Cardiac fibroblast (primary cell): Measurements from ENCODE around the gene RBM20.
A peak's percentile ranks its signal among the peaks of the same experiment; 100 is the strongest.

Source experiments
- DNase-seq, 2 donors: peaks; one replicate each; pipeline versions ENCODE4 v3.0.0 to v3.0.0-alpha.2; 2010; ENCODE audit warnings: low read depth in 2 of 2
- H3K4me3 ChIP-seq, 2 donors: replicated peaks in 1 of 2; 1 replicate in 1 of 2; 2 replicates in 1 of 2; pipeline ENCODE4 v1.5.1; 2011; ENCODE audit warnings: low read depth in 2 of 2, low read length in 2 of 2, mild to moderate bottlenecking in 2 of 2, moderate library complexity in 1 of 2
- TF ChIP-seq, protein P1 (sequence below): IDR thresholded peaks from one replicate; pipeline ENCODE4 v1.5.1; 2011; ENCODE audit warnings: low read depth, mild to moderate bottlenecking, low read length, inconsistent platforms

RBM20 gene

DNA sequence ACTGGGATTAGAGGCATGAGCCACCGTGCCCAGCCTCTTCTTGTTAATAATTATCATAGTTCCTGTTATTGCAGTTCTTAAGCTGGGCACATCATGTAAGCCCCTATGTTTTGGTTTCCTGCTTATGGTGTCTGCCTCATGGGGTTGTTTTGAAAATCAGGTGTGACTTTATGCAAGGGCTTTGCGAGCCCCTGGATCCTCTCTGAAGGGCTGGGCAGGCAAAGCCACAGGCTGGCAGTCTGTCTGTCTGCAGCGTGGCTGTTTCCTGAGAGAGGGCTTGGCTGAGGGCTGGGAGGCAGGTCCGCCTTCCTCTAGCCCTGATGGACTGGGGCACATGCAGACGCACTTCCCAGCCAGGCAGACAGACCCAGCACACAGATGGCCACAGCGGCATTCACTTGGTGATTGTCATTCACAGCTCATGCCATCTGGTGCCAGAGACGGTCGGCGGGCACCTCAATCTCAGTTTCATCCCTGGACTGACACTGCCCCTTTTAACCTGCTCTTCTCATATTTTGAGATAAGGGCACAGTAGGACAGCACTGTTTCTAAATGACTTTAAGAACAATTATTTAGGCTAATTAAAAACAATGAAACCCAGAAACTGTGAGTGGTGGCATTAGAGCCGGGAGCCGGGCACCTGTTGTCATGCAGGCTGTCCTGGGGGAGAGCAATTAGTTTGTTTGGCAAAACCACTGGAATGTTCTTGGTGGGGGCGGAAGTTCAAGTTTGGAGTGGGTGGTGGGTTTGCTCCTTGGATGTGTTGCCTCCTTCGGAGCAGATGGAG, 35.5 kb downstream of the RBM20 start:
- no peak overlapping the region for H3K4me3 ChIP-seq
- TF ChIP-seq, protein P1, sequence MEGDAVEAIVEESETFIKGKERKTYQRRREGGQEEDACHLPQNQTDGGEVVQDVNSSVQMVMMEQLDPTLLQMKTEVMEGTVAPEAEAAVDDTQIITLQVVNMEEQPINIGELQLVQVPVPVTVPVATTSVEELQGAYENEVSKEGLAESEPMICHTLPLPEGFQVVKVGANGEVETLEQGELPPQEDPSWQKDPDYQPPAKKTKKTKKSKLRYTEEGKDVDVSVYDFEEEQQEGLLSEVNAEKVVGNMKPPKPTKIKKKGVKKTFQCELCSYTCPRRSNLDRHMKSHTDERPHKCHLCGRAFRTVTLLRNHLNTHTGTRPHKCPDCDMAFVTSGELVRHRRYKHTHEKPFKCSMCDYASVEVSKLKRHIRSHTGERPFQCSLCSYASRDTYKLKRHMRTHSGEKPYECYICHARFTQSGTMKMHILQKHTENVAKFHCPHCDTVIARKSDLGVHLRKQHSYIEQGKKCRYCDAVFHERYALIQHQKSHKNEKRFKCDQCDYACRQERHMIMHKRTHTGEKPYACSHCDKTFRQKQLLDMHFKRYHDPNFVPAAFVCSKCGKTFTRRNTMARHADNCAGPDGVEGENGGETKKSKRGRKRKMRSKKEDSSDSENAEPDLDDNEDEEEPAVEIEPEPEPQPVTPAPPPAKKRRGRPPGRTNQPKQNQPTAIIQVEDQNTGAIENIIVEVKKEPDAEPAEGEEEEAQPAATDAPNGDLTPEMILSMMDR: no peak
- DNase-seq: no peak

DNA sequence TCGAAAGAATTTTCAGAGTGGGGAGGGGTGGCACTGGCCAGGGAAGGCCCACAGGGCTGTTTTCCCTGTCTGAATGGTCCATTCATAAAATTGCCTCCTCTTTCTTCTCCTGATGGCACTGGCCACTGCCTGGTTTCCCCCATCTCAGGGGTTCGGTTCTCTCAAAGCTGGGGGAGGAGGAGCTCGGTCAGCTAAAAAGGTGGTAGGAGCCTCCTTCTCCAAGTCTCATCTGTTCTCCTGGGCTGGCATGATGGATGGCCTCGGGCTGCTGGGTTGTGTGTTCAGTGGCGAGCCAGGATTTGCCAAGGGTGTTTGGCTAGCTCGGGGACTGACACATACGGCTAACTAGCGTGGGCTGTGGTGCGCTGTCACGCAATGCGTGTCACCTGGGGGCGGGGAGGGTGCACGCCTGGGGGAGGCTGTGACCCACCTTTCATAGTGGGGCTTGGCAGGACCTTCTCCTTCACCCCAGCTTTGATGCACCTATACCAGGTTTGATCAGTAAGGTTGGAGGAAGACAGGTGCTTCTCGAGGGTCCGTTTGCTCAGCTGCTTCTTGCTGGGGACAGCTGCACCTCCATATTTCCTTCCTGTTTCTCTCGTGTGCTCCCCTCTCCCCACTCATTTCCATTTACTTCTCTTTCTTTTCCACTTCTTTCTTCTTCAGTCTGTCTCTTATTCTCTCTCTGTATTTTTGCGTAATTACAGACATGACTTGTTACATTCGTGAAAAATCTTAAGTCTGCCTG, 36.3 kb downstream of the RBM20 start:
- TF ChIP-seq, protein P1: no peak
- H3K4me3 ChIP-seq: no peak overlapping the region
- no peak for DNase-seq

DNA sequence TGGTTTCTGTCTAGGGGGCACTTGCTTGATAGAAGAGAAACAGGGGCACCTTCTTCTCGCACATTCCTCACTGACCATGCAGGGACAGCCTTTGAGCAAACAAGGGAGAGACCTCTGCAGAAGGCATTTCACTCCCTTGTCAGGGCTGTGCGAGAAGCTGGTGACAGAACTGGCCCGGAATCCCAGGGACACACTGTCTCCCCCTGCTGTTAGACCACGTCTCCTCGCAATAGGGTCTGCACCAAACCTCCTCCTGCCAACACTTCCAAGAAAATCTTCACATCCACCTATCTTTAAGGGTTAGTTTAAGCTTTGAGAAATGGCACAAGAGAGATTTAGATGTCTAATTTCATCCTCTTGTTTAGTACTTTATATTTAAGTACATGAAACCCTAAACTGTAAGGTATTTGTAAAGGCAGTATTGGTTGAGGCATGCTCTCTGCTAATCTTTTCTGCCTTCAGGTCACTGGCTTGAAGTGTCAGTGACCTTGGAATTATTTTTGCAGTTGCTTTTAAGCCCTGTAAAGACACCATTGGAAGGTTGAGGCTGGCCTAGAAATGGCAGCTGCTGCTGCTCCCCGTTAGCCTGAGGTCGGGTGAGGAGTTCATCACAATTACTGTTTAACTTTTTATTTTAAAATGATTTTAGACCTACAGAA, 37.0 kb downstream of the RBM20 start:
- peak; percentile 37 to 40 for DNase-seq
- TF ChIP-seq, protein P1: peak; percentile 73
- H3K4me3 ChIP-seq: no peak overlapping the region

DNA sequence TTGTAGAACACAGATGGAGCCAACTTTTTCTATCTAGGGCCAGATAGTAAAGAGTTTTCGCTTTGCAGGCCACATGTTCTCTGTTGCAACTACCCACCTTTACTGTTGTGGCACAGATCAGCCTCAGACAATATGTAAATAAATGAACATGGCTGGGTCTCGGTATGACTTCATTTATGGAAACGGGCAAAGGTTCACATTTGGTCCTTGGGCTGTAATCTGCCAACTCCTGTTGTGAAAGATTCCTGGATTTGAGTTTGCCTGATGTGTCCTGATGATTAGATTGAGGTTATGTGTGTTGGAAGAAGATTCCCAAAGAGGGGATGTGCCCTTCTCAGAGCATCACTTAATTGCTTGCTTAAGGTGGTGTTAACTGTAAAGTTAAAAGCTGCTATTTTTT, 38.2 kb downstream of the RBM20 start:
- H3K4me3 ChIP-seq: no peak overlapping the region
- TF ChIP-seq, protein P1: no peak
- DNase-seq: no peak

DNA sequence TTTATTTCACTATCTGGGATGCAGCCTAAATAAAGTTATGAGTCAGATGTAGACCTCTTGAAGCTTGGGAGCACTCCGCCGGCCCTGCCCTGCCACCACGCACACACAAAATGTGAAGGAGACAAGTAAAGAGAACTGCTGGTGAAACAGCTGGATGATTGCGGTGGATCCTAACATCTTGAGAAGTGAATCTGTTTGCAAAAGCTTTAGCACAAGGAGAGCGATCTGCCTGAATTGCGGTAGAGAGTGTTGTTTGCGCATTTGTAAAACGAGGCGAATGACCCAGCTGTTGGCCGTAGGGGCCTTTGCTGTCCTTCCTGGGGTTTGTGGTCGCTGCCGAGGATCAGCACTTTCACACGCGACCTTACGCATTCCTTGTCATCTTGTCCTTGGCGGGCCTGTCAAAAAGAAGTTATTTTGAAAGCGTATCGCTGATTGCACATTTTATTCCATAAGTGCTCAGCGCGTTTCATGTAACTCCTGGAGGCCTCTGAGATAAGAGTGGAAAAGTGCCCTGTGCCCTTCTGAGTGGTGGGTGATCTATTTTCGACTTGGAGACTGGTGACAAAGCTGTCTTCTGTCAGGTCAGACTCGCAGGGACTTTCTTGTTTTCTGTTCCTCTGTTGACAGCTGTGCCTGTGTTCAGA, 40.8 kb downstream of the RBM20 start:
- peak; percentile 45 to 51 for DNase-seq
- H3K4me3 ChIP-seq: no peak overlapping the region
- TF ChIP-seq, protein P1: no peak

DNA sequence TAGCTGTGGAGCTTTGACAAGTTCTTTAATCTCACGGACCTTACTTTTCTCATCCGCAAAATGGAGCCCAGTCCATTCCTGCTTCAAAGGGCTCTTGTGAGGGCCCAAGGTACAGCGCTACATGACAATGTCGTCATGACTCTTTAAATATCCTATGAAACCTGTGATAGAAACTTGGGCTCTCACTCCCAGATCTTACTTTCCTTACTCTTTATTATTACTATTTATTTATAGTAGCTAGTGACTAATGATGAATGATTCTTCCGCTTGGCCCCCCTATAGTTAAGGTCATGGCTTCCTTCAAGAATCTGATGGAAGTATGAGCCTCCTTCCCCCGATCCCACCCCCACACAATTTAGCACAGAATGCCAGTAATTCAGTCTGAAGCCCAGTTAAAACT, 41.9 kb downstream of the RBM20 start:
- DNase-seq: no peak

More for the DNA sequence above, 41.9 kb downstream of the RBM20 start:
- no peak overlapping the region for H3K4me3 ChIP-seq
- TF ChIP-seq, protein P1: no peak
